ENCODE results near the gene CHST7. TPM values are rescaled to one million over a fixed set of nuclear protein-coding genes. Genes with fewer than 3 reads are reported as not detected.

Gene CHST7
- total RNA-seq, 2 experiments from 2014 or later, result 4.0 to 4.6 TPM

DNA sequence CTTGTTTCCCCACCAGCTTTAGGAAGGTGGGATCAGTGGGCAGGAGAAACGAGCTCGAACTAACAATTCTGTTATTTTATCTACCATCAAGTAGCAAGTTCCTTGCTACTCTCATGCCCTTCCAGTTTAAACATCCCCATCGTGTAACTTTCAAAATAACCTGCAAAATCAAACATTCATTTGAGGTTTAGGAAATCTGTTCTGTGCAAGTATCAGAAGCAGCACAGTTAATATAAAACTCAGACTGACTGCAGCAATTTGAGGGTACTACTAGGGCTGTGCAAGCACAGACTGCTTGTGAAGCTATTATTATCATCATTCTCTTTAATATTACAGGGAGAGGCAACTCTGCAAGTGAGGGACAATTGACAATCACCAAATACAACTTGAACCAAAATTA, 48.0 kb downstream of the CHST7 start:
- intact Hi-C loops (cut with DNase I, micrococcal nuclease), result no loop called here
- peaks cover 0 to 8% of the 10 kb centered on the region in 2 experiments for H3K9me3 ChIP-seq (ENCODE audit: control insufficient read depth in 1 of 2, insufficient read depth in 1 of 2, low read length in 2 of 2)
- Mint-ChIP-seq H3K36me3 (ENCODE audit: low read depth) (peaks cover 15% of the 10 kb centered on the region), H3K27ac (no peak overlapping the region), H3K4me1 (ENCODE audit: low read depth) (peaks cover 17% of the 10 kb centered on the region), H3K4me3 (no peak overlapping the region), H3K27me3 (peaks cover 6% of the 10 kb centered on the region), H3K9me3 (peaks cover 2% of the 10 kb centered on the region)
- H3K4me1 ChIP-seq (ENCODE audit: insufficient read depth, low read length), result peaks cover 14% of the 10 kb centered on the region
- no peaks in the 10 kb centered on the region for H3K36me3 ChIP-seq (ENCODE audit: insufficient read depth, low read length)
- H3K27ac ChIP-seq (ENCODE audit: low read depth in 1 of 2, low read length in 2 of 2), result no peak overlapping the region
- POLR2A ChIA-PET, result no interaction called here
- H3K27me3 ChIP-seq (ENCODE audit: control insufficient read depth in 1 of 2, insufficient read depth in 2 of 2, low read length in 2 of 2), result no peaks in the 10 kb centered on the region
- ATAC-seq (ENCODE audit: poor library complexity) (no peak), DNase-seq (no peak)
- CTCF ChIA-PET, result no interaction called here
- H3K4me3 ChIP-seq (ENCODE audit: low read length), result no peak overlapping the region
- TF ChIP-seq, protein P1, sequence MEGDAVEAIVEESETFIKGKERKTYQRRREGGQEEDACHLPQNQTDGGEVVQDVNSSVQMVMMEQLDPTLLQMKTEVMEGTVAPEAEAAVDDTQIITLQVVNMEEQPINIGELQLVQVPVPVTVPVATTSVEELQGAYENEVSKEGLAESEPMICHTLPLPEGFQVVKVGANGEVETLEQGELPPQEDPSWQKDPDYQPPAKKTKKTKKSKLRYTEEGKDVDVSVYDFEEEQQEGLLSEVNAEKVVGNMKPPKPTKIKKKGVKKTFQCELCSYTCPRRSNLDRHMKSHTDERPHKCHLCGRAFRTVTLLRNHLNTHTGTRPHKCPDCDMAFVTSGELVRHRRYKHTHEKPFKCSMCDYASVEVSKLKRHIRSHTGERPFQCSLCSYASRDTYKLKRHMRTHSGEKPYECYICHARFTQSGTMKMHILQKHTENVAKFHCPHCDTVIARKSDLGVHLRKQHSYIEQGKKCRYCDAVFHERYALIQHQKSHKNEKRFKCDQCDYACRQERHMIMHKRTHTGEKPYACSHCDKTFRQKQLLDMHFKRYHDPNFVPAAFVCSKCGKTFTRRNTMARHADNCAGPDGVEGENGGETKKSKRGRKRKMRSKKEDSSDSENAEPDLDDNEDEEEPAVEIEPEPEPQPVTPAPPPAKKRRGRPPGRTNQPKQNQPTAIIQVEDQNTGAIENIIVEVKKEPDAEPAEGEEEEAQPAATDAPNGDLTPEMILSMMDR (IDR thresholded peaks at IDR 0.05), result no peak

DNA sequence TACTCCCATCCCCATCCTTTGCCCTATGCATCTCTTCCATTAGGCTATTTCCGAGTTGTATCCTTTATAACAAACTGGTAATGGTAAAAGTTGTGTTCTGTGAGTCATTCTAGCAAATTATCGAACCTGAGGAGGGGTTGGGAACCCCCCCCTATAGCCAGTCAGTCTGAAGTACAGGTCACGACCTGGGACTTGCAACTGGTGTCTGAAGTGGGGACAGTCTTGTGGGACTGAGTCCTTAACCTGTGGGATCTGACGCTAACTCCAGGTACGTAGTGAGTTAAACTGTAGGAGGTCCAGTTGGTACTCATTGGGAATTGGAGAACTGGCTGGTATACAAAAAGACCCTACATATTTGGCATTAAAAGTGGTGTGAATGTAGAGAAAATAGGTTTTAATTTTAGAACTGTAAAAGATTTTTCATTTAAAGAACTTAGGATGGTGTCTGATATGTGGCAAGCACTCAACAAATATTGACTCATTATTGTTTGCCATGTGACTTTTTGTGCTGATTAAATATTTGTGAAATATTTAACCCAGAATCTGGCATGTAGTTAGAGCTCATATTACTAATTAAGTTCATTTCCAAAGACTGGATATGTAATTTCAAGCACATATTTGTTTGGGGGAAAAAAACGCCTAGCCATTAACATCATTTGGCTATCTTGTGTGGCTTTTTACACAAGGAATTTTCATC, 50.7 kb downstream of the CHST7 start:
- POLR2A ChIA-PET, result no interaction called here
- no peaks in the 10 kb centered on the region for H3K9me3 ChIP-seq (ENCODE audit: control insufficient read depth in 1 of 2, insufficient read depth in 1 of 2, low read length in 2 of 2)
- ATAC-seq (ENCODE audit: poor library complexity) (no peak), DNase-seq (no peak)
- H3K4me3 ChIP-seq (ENCODE audit: low read length), result no peak overlapping the region
- H3K27me3 ChIP-seq (ENCODE audit: control insufficient read depth in 1 of 2, insufficient read depth in 2 of 2, low read length in 2 of 2), result no peaks in the 10 kb centered on the region
- no peak overlapping the region for H3K27ac Mint-ChIP-seq
- H3K4me3 Mint-ChIP-seq, result no peak overlapping the region
- no peaks in the 10 kb centered on the region for H3K36me3 ChIP-seq (ENCODE audit: insufficient read depth, low read length)
- H3K36me3 Mint-ChIP-seq (ENCODE audit: low read depth), result peaks cover 7% of the 10 kb centered on the region
- no peaks in the 10 kb centered on the region for H3K27me3 Mint-ChIP-seq
- H3K9me3 Mint-ChIP-seq, result no peaks in the 10 kb centered on the region
- no peak overlapping the region for H3K27ac ChIP-seq (ENCODE audit: low read depth in 1 of 2, low read length in 2 of 2)
- peaks cover 31% of the 10 kb centered on the region for H3K4me1 ChIP-seq (ENCODE audit: insufficient read depth, low read length)
- CTCF ChIA-PET, result no interaction called here
- peaks cover 23% of the 10 kb centered on the region for H3K4me1 Mint-ChIP-seq (ENCODE audit: low read depth)
- TF ChIP-seq, protein P1 (IDR thresholded peaks at IDR 0.05), result no peak
- intact Hi-C loops (cut with DNase I, micrococcal nuclease), result no loop called here

DNA sequence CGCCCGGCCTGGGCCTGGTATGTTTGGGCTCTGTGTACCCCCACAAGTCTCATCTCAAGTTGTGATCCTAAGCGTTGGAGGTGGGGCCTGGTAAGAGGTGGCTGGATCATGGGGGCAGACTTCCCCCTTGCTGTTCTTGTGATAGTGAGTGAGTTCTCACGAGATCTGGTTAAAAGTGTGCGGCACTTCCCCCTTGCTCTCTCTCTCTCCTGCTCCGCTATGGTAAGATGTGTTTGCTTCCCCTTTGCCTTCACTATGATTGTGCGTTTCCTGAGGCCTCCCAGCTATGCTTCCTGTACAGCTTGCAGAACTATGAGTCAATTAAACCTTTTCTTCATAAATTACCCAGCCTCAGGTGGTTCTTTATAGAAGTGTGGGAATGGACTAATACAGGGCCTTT, 53.0 kb downstream of the CHST7 start:
- Mint-ChIP-seq H3K27ac (peak overlapping the region; percentile 50), H3K4me3 (no peak overlapping the region), H3K4me1 (ENCODE audit: low read depth) (peaks cover 23% of the 10 kb centered on the region), H3K36me3 (ENCODE audit: low read depth) (no peaks in the 10 kb centered on the region), H3K9me3 (no peaks in the 10 kb centered on the region), H3K27me3 (no peaks in the 10 kb centered on the region)
- ChIA-PET POLR2A (interaction anchor here (1.1 kb wide), 1 partner anchor 16 kb away, joined by 3 read pairs; no protein-coding TSS in a partner anchor), CTCF (no interaction called here)
- peaks cover 32% of the 10 kb centered on the region for H3K4me1 ChIP-seq (ENCODE audit: insufficient read depth, low read length)
- H3K27me3 ChIP-seq (ENCODE audit: control insufficient read depth in 1 of 2, insufficient read depth in 2 of 2, low read length in 2 of 2), result no peaks in the 10 kb centered on the region
- H3K9me3 ChIP-seq (ENCODE audit: control insufficient read depth in 1 of 2, insufficient read depth in 1 of 2, low read length in 2 of 2), result no peaks in the 10 kb centered on the region
- DNase-seq, result peak in 4 of 14 experiments; percentile 32 to 69 (median 58)
- no peak overlapping the region for H3K27ac ChIP-seq (ENCODE audit: low read depth in 1 of 2, low read length in 2 of 2)
- no peak overlapping the region for H3K4me3 ChIP-seq (ENCODE audit: low read length)
- H3K36me3 ChIP-seq (ENCODE audit: insufficient read depth, low read length), result no peaks in the 10 kb centered on the region
- TF ChIP-seq, protein P1 (IDR thresholded peaks at IDR 0.05), result no peak
- intact Hi-C loops (cut with DNase I, micrococcal nuclease), result no loop called here
- ATAC-seq (ENCODE audit: poor library complexity), result peak; percentile 58

All from CD4-positive, alpha-beta T cell (primary cell).